Right lobe of liver (tissue), 4 donors: ENCODE data around the gene DENND6A.
A peak's percentile ranks its signal among the peaks of the same experiment; 100 is the strongest.

Experiments
- POLR2A ChIP-seq: fragments of 450-650 bp; IDR thresholded peaks from one replicate; pipeline ENCODE4 v1.6.1; 2017; ENCODE audit warnings: antibody characterized with exemption, mild to moderate bottlenecking
- TF ChIP-seq, protein P1 (sequence below), 4 donors: fragments of 200-600 bp in 3 of 4; fragments of 450-650 bp in 1 of 4; IDR thresholded peaks; one replicate each; pipeline versions ENCODE4 v1.5.1 to v1.8.0; 2016 to 2022; ENCODE audit warnings: antibody characterized with exemption in 4 of 4, mild to moderate bottlenecking in 2 of 4
- donor health status: DM: no; HTN: no; CAD: no.
- donor health status: DM: no; HTN: no; CAD: no.
- donor health status: DM: no; HTN: yes; CAD: no.

DNA sequence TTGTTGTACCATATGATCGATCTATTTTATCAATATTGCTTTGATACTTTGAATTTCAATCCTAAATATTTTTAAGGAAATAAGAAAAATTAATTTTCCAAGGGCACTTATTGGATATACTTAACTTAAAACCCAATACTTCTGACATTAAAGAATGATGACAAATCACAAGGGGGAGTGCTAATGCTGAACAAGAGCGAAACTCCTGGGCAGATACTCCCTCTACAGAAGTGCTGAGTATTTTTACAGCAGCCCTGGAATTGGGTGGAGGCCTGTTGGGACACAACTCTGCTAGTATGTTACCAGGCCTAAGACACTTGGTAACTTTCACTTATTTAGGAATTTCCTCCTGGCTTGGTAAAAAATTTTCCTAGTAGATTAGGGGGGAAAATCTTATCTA lies 46.2 kb downstream of the DENND6A start:
- TF ChIP-seq, protein P1, sequence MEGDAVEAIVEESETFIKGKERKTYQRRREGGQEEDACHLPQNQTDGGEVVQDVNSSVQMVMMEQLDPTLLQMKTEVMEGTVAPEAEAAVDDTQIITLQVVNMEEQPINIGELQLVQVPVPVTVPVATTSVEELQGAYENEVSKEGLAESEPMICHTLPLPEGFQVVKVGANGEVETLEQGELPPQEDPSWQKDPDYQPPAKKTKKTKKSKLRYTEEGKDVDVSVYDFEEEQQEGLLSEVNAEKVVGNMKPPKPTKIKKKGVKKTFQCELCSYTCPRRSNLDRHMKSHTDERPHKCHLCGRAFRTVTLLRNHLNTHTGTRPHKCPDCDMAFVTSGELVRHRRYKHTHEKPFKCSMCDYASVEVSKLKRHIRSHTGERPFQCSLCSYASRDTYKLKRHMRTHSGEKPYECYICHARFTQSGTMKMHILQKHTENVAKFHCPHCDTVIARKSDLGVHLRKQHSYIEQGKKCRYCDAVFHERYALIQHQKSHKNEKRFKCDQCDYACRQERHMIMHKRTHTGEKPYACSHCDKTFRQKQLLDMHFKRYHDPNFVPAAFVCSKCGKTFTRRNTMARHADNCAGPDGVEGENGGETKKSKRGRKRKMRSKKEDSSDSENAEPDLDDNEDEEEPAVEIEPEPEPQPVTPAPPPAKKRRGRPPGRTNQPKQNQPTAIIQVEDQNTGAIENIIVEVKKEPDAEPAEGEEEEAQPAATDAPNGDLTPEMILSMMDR (IDR thresholded peaks at IDR 0.05) = peak in 2 of 4 donors; percentile 13 to 16
- no peak for TF ChIP-seq POLR2A
